Prostate gland (tissue), 2 donors: Measurements from ENCODE around the gene SRRM4.

ENCODE experiments used
- POLR2AphosphoS5 ChIP-seq: sonication (generic); formaldehyde crosslinking; IDR thresholded peaks from one replicate; pipeline ENCODE4 v1.6.1; 2017; ENCODE audit warnings: antibody characterized with exemption
- TF ChIP-seq, protein P1 (sequence below), 4 experiments: fragments of 200-600 bp in 2 of 4; fragments of 450-650 bp in 2 of 4; sonication (generic) in 2 of 4; IDR thresholded peaks; 1 replicate in 3 of 4; 2 replicates in 1 of 4; pipeline ENCODE4 v1.5.1; 2016 to 2019; ENCODE audit warnings: antibody characterized with exemption in 4 of 4, mild to moderate bottlenecking in 2 of 4, moderate library complexity in 2 of 4

DNA sequence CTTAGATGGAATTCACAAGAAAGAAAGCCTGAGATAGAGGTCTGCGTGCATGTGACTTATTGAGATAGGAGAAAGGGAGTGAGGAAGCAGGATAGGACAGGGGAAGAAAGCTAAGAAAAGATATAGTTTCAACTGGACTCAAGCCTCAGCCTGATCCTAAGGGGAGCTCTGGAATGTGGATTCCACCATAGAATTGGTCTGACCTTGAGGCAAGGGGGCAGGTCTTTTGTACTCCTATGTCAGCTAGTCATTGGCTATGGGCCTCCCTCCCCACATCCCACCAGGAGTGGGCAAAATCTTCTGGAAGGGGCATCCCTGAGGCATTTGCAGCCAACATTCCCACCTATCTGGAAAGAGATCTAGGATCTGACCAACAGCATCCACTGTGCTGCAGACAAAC, 108.9 kb downstream of the SRRM4 start:
- TF ChIP-seq, protein P1, sequence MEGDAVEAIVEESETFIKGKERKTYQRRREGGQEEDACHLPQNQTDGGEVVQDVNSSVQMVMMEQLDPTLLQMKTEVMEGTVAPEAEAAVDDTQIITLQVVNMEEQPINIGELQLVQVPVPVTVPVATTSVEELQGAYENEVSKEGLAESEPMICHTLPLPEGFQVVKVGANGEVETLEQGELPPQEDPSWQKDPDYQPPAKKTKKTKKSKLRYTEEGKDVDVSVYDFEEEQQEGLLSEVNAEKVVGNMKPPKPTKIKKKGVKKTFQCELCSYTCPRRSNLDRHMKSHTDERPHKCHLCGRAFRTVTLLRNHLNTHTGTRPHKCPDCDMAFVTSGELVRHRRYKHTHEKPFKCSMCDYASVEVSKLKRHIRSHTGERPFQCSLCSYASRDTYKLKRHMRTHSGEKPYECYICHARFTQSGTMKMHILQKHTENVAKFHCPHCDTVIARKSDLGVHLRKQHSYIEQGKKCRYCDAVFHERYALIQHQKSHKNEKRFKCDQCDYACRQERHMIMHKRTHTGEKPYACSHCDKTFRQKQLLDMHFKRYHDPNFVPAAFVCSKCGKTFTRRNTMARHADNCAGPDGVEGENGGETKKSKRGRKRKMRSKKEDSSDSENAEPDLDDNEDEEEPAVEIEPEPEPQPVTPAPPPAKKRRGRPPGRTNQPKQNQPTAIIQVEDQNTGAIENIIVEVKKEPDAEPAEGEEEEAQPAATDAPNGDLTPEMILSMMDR (IDR thresholded peaks at IDR 0.05), result no peak
- TF ChIP-seq POLR2AphosphoS5, result no peak
